GM23338 (cell line): ENCODE results near the gene RTL1.

Experiments used
- POLR2AphosphoS5 ChIP-seq: IDR thresholded peaks from 2 replicates; pipeline ENCODE4 v1.6.1; 2016; ENCODE audit warnings: antibody characterized with exemption, low read depth
- TF ChIP-seq, protein P1 (sequence below), 2 experiments: fragments of 200-600 bp in 1 of 2; sonication (generic) in 1 of 2; conservative IDR thresholded peaks; 2 replicates each; pipeline versions ENCODE4 v1.5.1 to v1.6.1; 2016 to 2017; ENCODE audit warnings: antibody characterized with exemption in 2 of 2, low read depth in 2 of 2, mild to moderate bottlenecking in 2 of 2, moderate library complexity in 1 of 2

DNA sequence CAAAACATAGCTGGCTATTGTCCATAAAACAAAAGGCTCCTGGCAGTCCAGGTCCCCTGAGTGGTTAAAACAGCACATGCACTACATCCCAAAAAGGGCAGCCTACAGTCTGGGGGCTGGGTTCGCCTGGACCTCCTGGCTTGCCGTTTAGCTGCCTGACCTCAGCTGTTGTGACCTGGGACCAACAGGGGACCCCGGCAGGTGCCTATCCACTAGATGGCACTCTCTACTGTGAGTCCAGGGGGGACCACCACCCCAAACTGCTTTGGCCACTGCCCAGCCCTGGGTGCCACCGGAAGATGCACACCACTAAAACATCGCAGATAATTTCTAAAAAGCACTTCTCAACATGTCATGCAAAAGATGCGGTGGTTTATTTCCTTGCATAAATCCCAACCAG, 2.9 kb upstream of the RTL1 start:
- TF ChIP-seq, protein P1, sequence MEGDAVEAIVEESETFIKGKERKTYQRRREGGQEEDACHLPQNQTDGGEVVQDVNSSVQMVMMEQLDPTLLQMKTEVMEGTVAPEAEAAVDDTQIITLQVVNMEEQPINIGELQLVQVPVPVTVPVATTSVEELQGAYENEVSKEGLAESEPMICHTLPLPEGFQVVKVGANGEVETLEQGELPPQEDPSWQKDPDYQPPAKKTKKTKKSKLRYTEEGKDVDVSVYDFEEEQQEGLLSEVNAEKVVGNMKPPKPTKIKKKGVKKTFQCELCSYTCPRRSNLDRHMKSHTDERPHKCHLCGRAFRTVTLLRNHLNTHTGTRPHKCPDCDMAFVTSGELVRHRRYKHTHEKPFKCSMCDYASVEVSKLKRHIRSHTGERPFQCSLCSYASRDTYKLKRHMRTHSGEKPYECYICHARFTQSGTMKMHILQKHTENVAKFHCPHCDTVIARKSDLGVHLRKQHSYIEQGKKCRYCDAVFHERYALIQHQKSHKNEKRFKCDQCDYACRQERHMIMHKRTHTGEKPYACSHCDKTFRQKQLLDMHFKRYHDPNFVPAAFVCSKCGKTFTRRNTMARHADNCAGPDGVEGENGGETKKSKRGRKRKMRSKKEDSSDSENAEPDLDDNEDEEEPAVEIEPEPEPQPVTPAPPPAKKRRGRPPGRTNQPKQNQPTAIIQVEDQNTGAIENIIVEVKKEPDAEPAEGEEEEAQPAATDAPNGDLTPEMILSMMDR (conservative IDR thresholded peaks at IDR 0.05; ENCODE audit: low read depth in 2 of 2) = peak; percentile 71 to 85
- no peak for TF ChIP-seq POLR2AphosphoS5
